HG02852 (cell line): ENCODE measurements around the gene CDH23.

ENCODE experiments used
- ATAC-seq: cut with Tn5 transposase; IDR thresholded peaks from one replicate; pipeline ENCODE4 v1.9.1; 2021; ENCODE audit warnings: mild to moderate bottlenecking, moderate library complexity; ENCODE audit not compliant: unreplicated experiment

CDH23 gene

GRCh38 chr10:71554671-71555070, 158.0 kb downstream of the CDH23 start:
- ATAC-seq, result no peak

- no peak for ATAC-seq
Measured at GRCh38 chr10:71555087-71555723, 158.5 kb downstream of the CDH23 start.

- no peak for ATAC-seq
Measured at GRCh38 chr10:71555724-71556119, 159.0 kb downstream of the CDH23 start.

GRCh38 chr10:71558991-71559390, 162.3 kb downstream of the CDH23 start:
- ATAC-seq, result no peak

GRCh38 chr10:71561003-71561574, 164.4 kb downstream of the CDH23 start:
- ATAC-seq, result no peak

GRCh38 chr10:71562181-71562580, 165.5 kb downstream of the CDH23 start:
- ATAC-seq, result no peak

GRCh38 chr10:71562904-71563303, 166.2 kb downstream of the CDH23 start:
- ATAC-seq, result no peak

GRCh38 chr10:71564194-71564820, 167.6 kb downstream of the CDH23 start:
- ATAC-seq, result no peak

- ATAC-seq, result no peak
Measured at GRCh38 chr10:71565284-71566000, 168.7 kb downstream of the CDH23 start.

GRCh38 chr10:71567006-71567405, 170.3 kb downstream of the CDH23 start:
- no peak for ATAC-seq

- no peak for ATAC-seq
Measured at GRCh38 chr10:71568896-71569492, 172.3 kb downstream of the CDH23 start.

GRCh38 chr10:71569775-71570588, 173.3 kb downstream of the CDH23 start:
- ATAC-seq, result no peak

GRCh38 chr10:71571460-71572175, 174.9 kb downstream of the CDH23 start:
- ATAC-seq, result no peak

- no peak for ATAC-seq
Measured at GRCh38 chr10:71572962-71573361, 176.2 kb downstream of the CDH23 start.

GRCh38 chr10:71573562-71574518, 177.1 kb downstream of the CDH23 start:
- no peak for ATAC-seq

- ATAC-seq, result no peak
Measured at GRCh38 chr10:71575451-71575850, 178.7 kb downstream of the CDH23 start.

GRCh38 chr10:71575934-71576801, 179.4 kb downstream of the CDH23 start:
- ATAC-seq, result no peak

GRCh38 chr10:71576842-71577241, 180.1 kb downstream of the CDH23 start:
- no peak for ATAC-seq
